ENCODE measurements around the gene OMP. TPM values are rescaled to one million over a fixed set of nuclear protein-coding genes. Genes with fewer than 3 reads are reported as not detected.

OMP gene
- total and polyA plus RNA-seq, 2 of the 13 experiments (the other 11 are each of a cell fraction or from before 2014, with no cell fraction given) = not detected

DNA sequence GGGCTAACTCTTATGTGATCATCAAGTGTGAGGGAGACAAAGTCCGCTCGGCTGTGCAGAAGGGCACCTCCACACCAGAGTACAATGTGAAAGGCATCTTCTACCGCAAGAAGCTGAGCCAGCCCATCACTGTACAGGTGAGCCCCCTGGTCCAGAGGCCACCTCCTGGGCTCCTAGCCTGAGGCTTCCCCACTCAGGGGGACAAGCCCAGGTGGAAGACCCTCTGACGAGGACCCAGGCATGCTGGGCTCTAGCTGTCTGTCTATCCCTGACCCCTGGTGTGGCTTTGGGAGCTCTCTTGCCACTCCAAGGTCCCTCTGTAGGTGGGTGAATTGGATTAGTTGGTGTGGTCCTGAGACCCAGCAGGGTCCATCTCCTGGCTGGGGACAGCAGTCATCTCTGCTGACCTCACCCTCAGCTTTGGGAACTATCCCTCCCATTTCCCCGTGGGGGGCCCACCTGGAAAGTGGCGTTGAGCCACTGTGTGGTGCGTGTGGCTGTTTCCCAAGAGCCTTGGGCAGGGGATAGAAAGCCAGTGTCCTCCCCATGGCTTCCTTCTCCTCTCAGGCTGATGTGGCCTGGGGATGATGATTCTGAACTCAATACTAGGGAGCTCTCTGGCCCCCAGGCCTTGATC is 20.1 kb downstream of the OMP start:
- TF ChIP-seq TOPORS (CRISPR knock-in tag; IDR thresholded peaks at IDR 0.05) = no peak
- no peak for TF ChIP-seq CHD4 (IDR thresholded peaks at IDR 0.05; ENCODE audit: borderline replicate concordance, low read length)
- no peak for TF ChIP-seq MYC (CRISPR knock-in tag; IDR thresholded peaks at IDR 0.05; ENCODE audit: borderline replicate concordance)
- no peak for TF ChIP-seq CENPX (CRISPR knock-in tag; IDR thresholded peaks at IDR 0.05)
- Histone ChIP-seq H3K9me3 (ENCODE audit: low read length) (no peaks in the 10 kb centered on the region), H3K36me3 (replicated peaks in 1 of 2; ENCODE audit: control insufficient read depth in 1 of 2, insufficient read depth in 2 of 2, low read length in 2 of 2) (no peaks in the 10 kb centered on the region), H3K4me2 (ENCODE audit: low read depth, low read length) (no peak overlapping the region), H3K27me3 (ENCODE audit: control insufficient read depth in 1 of 2, insufficient read depth in 2 of 2, low read length in 2 of 2) (peaks cover 3 to 13% of the 10 kb centered on the region in 2 experiments; a peak in 2 of 5 replicates), H3K9ac (ENCODE audit: insufficient read depth, low read depth, low read length) (no peak overlapping the region), H3K4me1 (ENCODE audit: insufficient read depth, low read length) (peaks cover 14% of the 10 kb centered on the region), H3K79me2 (ENCODE audit: insufficient read depth, low read length) (no peaks in the 10 kb centered on the region), H2AFZ (ENCODE audit: low read length) (no peak overlapping the region), H4K20me1 (ENCODE audit: insufficient read depth, low read length) (no peaks in the 10 kb centered on the region), H3K4me3 (replicated peaks in 1 of 3; ENCODE audit: insufficient read depth in 1 of 3, low read depth in 2 of 3, low read length in 3 of 3) (no peak overlapping the region), H3K27ac (ENCODE audit: extremely low read length, insufficient read depth, low read length) (no peak overlapping the region)
- DNase-seq (ENCODE audit: low spot score) (no peak), FAIRE-seq (no peak), ATAC-seq (no peak)
- ChIA-PET CTCF (ENCODE audit: low intra/inter-chr PET ratio, low total read pairs) (no interaction called here), POLR2A (no interaction called here)
- WGBS (ENCODE audit: low lambda C conversion rate) = 54% methylated on average over 6 of the region's 7 CpGs
- in situ Hi-C loops (cut with HindIII; ENCODE audit: extremely low pct_ligation_motif_present, low pct_unique_long_range_greater_than_20kb) = no loop called here
- BruUV-seq (replicated peaks) = no TSS peak
- intact Hi-C loops (cut with micrococcal nuclease; ENCODE audit: unreplicated experiment) = no loop called here

DNA sequence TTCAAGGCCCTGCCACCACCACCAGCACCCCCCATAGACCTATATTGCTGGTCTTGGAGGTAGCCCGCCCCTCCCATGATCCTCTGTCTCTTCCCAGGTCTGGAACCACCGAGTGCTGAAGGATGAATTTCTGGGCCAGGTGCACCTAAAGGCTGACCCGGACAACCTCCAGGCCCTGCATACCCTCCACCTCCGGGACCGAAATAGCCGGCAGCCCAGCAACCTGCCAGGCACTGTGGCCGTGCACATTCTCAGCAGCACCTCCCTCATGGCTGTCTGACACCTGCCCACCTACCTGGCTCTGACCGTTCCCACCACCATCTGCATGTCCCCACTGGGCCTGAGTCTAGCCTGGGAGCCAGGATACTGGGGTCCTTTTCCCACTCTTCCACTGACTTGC is 21.0 kb downstream of the OMP start:
- H3K36me3 ChIP-seq (replicated peaks in 1 of 2; ENCODE audit: control insufficient read depth in 1 of 2, insufficient read depth in 2 of 2, low read length in 2 of 2) = no peaks in the 10 kb centered on the region
- H3K4me1 ChIP-seq (ENCODE audit: insufficient read depth, low read length) = peaks cover 21% of the 10 kb centered on the region
- ChIA-PET CTCF (ENCODE audit: low intra/inter-chr PET ratio, low total read pairs) (no interaction called here), POLR2A (no interaction called here)
- no peaks in the 10 kb centered on the region for H4K20me1 ChIP-seq (ENCODE audit: insufficient read depth, low read length)
- H3K9me3 ChIP-seq (ENCODE audit: low read length) = no peaks in the 10 kb centered on the region
- no peak overlapping the region for H3K9ac ChIP-seq (ENCODE audit: insufficient read depth, low read depth, low read length)
- no peak overlapping the region for H3K4me3 ChIP-seq (replicated peaks in 1 of 3; ENCODE audit: insufficient read depth in 1 of 3, low read depth in 2 of 3, low read length in 3 of 3)
- BruUV-seq (replicated peaks) = no TSS peak
- 9% methylated on average over 1 of the region's 8 CpGs for WGBS (ENCODE audit: low lambda C conversion rate)
- TF ChIP-seq ZMYM3 (CRISPR knock-in tag; IDR thresholded peaks at IDR 0.05) = no peak
- FAIRE-seq (no peak), ATAC-seq (no peak), DNase-seq (ENCODE audit: low spot score) (no peak)
- no peak overlapping the region for H3K27ac ChIP-seq (ENCODE audit: extremely low read length, insufficient read depth, low read length)
- peaks cover 1 to 13% of the 10 kb centered on the region in 2 experiments; a peak in 2 of 5 replicates for H3K27me3 ChIP-seq (ENCODE audit: control insufficient read depth in 1 of 2, insufficient read depth in 2 of 2, low read length in 2 of 2)
- H2AFZ ChIP-seq (ENCODE audit: low read length) = no peak overlapping the region
- H3K4me2 ChIP-seq (ENCODE audit: low read depth, low read length) = no peak overlapping the region
- intact Hi-C loops (cut with micrococcal nuclease; ENCODE audit: unreplicated experiment) = no loop called here
- in situ Hi-C loops (cut with HindIII; ENCODE audit: extremely low pct_ligation_motif_present, low pct_unique_long_range_greater_than_20kb) = no loop called here
- no peaks in the 10 kb centered on the region for H3K79me2 ChIP-seq (ENCODE audit: insufficient read depth, low read length)

Data from HepG2 (cell line).